Measurements from ENCODE around the gene IL21.

- TF ChIP-seq POLR2AphosphoS5 (IDR thresholded peaks at IDR 0.05; ENCODE audit: low read depth, low read length) (no peak), TAF1 (IDR thresholded peaks at IDR 0.05; ENCODE audit: borderline replicate concordance, low read depth, low read length) (no peak), POLR2A (IDR thresholded peaks at IDR 0.05; ENCODE audit: low read depth, low read length) (no peak)
Observed at GRCh38 chr4:122647656-122648055, 26.8 kb upstream of the IL21 start.

Data from GM12892 (cell line).